ENCODE data around the gene RTP5. TPM values are rescaled to one million over a fixed set of nuclear protein-coding genes. Genes with fewer than 3 reads are reported as not detected.
A peak's percentile ranks its signal among the peaks of the same experiment; 100 is the strongest.

The RTP5 gene
- total RNA-seq, 1 donor from 2014 or later: 0.09 TPM

- H3K36me3 Mint-ChIP-seq (ENCODE audit: low read depth): peaks cover 7% of the 10 kb centered on the region
- H3K27me3 Mint-ChIP-seq (ENCODE audit: low read depth): no peaks in the 10 kb centered on the region
- no peak for DNase-seq (ENCODE audit: low spot score)
- peak overlapping the region; percentile 89 for H3K4me3 Mint-ChIP-seq (ENCODE audit: low read depth)
- peaks cover 18% of the 10 kb centered on the region for H3K4me1 Mint-ChIP-seq (ENCODE audit: low read depth)
- intact Hi-C loops (cut with micrococcal nuclease): no loop called here
- H3K9me3 Mint-ChIP-seq: no peaks in the 10 kb centered on the region
- H3K27ac Mint-ChIP-seq: peak overlapping the region; percentile 47
Measured at GRCh38 chr2:241882091-241882625, 12.6 kb downstream of the RTP5 start.

GRCh38 chr2:241884951-241885290, 15.4 kb downstream of the RTP5 start:
- no peaks in the 10 kb centered on the region for H3K27me3 Mint-ChIP-seq (ENCODE audit: low read depth)
- intact Hi-C loops (cut with micrococcal nuclease): no loop called here
- peaks cover 27% of the 10 kb centered on the region for H3K36me3 Mint-ChIP-seq (ENCODE audit: low read depth)
- no peak overlapping the region for H3K27ac Mint-ChIP-seq
- H3K9me3 Mint-ChIP-seq: peaks cover 4% of the 10 kb centered on the region
- H3K4me1 Mint-ChIP-seq (ENCODE audit: low read depth): peaks cover 21% of the 10 kb centered on the region
- DNase-seq (ENCODE audit: low spot score): no peak
- H3K4me3 Mint-ChIP-seq (ENCODE audit: low read depth): no peak overlapping the region

- H3K4me1 Mint-ChIP-seq (ENCODE audit: low read depth): peaks cover 20% of the 10 kb centered on the region
- H3K27me3 Mint-ChIP-seq (ENCODE audit: low read depth): no peaks in the 10 kb centered on the region
- H3K4me3 Mint-ChIP-seq (ENCODE audit: low read depth): no peak overlapping the region
- no peak for DNase-seq (ENCODE audit: low spot score)
- peaks cover 27% of the 10 kb centered on the region for H3K36me3 Mint-ChIP-seq (ENCODE audit: low read depth)
- peaks cover 4% of the 10 kb centered on the region for H3K9me3 Mint-ChIP-seq
- H3K27ac Mint-ChIP-seq: no peak overlapping the region
- intact Hi-C loops (cut with micrococcal nuclease): no loop called here
Measured at GRCh38 chr2:241885291-241885945, 15.9 kb downstream of the RTP5 start.

- no peaks in the 10 kb centered on the region for H3K27me3 Mint-ChIP-seq (ENCODE audit: low read depth)
- intact Hi-C loops (cut with micrococcal nuclease): no loop called here
- H3K9me3 Mint-ChIP-seq: peaks cover 4% of the 10 kb centered on the region
- peak overlapping the region; percentile 11 for H3K27ac Mint-ChIP-seq
- H3K4me1 Mint-ChIP-seq (ENCODE audit: low read depth): peaks cover 17% of the 10 kb centered on the region
- H3K36me3 Mint-ChIP-seq (ENCODE audit: low read depth): peaks cover 27% of the 10 kb centered on the region
- H3K4me3 Mint-ChIP-seq (ENCODE audit: low read depth): no peak overlapping the region
- DNase-seq (ENCODE audit: low spot score): no peak
Measured at GRCh38 chr2:241885946-241886643, 16.6 kb downstream of the RTP5 start.

GRCh38 chr2:241886840-241887447, 17.4 kb downstream of the RTP5 start:
- intact Hi-C loops (cut with micrococcal nuclease): no loop called here
- Mint-ChIP-seq H3K27me3 (ENCODE audit: low read depth) (no peaks in the 10 kb centered on the region), H3K4me3 (ENCODE audit: low read depth) (no peak overlapping the region), H3K36me3 (ENCODE audit: low read depth) (peaks cover 27% of the 10 kb centered on the region), H3K4me1 (ENCODE audit: low read depth) (peaks cover 15% of the 10 kb centered on the region), H3K9me3 (peaks cover 4% of the 10 kb centered on the region), H3K27ac (no peak overlapping the region)
- DNase-seq (ENCODE audit: low spot score): no peak

GRCh38 chr2:241887806-241888522, 18.4 kb downstream of the RTP5 start:
- H3K27me3 Mint-ChIP-seq (ENCODE audit: low read depth): no peaks in the 10 kb centered on the region
- no peak overlapping the region for H3K4me3 Mint-ChIP-seq (ENCODE audit: low read depth)
- peaks cover 27% of the 10 kb centered on the region for H3K36me3 Mint-ChIP-seq (ENCODE audit: low read depth)
- intact Hi-C loops (cut with micrococcal nuclease): no loop called here
- H3K27ac Mint-ChIP-seq: no peak overlapping the region
- H3K9me3 Mint-ChIP-seq: peaks cover 4% of the 10 kb centered on the region
- DNase-seq (ENCODE audit: low spot score): no peak
- peaks cover 6% of the 10 kb centered on the region for H3K4me1 Mint-ChIP-seq (ENCODE audit: low read depth)

GRCh38 chr2:241888641-241889040, 19.1 kb downstream of the RTP5 start:
- Mint-ChIP-seq H3K27ac (no peak overlapping the region), H3K9me3 (peaks cover 4% of the 10 kb centered on the region), H3K27me3 (ENCODE audit: low read depth) (no peaks in the 10 kb centered on the region), H3K36me3 (ENCODE audit: low read depth) (peaks cover 27% of the 10 kb centered on the region), H3K4me1 (ENCODE audit: low read depth) (peaks cover 4% of the 10 kb centered on the region), H3K4me3 (ENCODE audit: low read depth) (no peak overlapping the region)
- DNase-seq (ENCODE audit: low spot score): no peak
- intact Hi-C loops (cut with micrococcal nuclease): no loop called here

- no peak overlapping the region for H3K4me3 Mint-ChIP-seq (ENCODE audit: low read depth)
- DNase-seq (ENCODE audit: low spot score): no peak
- H3K36me3 Mint-ChIP-seq (ENCODE audit: low read depth): peaks cover 25% of the 10 kb centered on the region
- H3K9me3 Mint-ChIP-seq: peaks cover 4% of the 10 kb centered on the region
- no peak overlapping the region for H3K27ac Mint-ChIP-seq
- intact Hi-C loops (cut with micrococcal nuclease): no loop called here
- H3K27me3 Mint-ChIP-seq (ENCODE audit: low read depth): no peaks in the 10 kb centered on the region
- H3K4me1 Mint-ChIP-seq (ENCODE audit: low read depth): peaks cover 4% of the 10 kb centered on the region
Measured at GRCh38 chr2:241890524-241891235, 21.2 kb downstream of the RTP5 start.

- Mint-ChIP-seq H3K27me3 (ENCODE audit: low read depth) (peaks cover 2% of the 10 kb centered on the region), H3K27ac (no peak overlapping the region), H3K9me3 (peaks cover 4% of the 10 kb centered on the region), H3K36me3 (ENCODE audit: low read depth) (peaks cover 25% of the 10 kb centered on the region), H3K4me1 (ENCODE audit: low read depth) (peaks cover 4% of the 10 kb centered on the region), H3K4me3 (ENCODE audit: low read depth) (no peak overlapping the region)
- intact Hi-C loops (cut with micrococcal nuclease): no loop called here
- DNase-seq (ENCODE audit: low spot score): no peak
Measured at GRCh38 chr2:241891315-241891987, 21.9 kb downstream of the RTP5 start.

- peaks cover 2% of the 10 kb centered on the region for H3K27me3 Mint-ChIP-seq (ENCODE audit: low read depth)
- intact Hi-C loops (cut with micrococcal nuclease): no loop called here
- peaks cover 24% of the 10 kb centered on the region for H3K36me3 Mint-ChIP-seq (ENCODE audit: low read depth)
- DNase-seq (ENCODE audit: low spot score): no peak
- H3K9me3 Mint-ChIP-seq: peaks cover 4% of the 10 kb centered on the region
- H3K4me3 Mint-ChIP-seq (ENCODE audit: low read depth): no peak overlapping the region
- H3K27ac Mint-ChIP-seq: no peak overlapping the region
- H3K4me1 Mint-ChIP-seq (ENCODE audit: low read depth): peaks cover 4% of the 10 kb centered on the region
Measured at GRCh38 chr2:241891988-241892298, 22.4 kb downstream of the RTP5 start.

- Mint-ChIP-seq H3K27me3 (ENCODE audit: low read depth) (peaks cover 2% of the 10 kb centered on the region), H3K36me3 (ENCODE audit: low read depth) (peaks cover 19% of the 10 kb centered on the region), H3K27ac (no peak overlapping the region), H3K4me1 (ENCODE audit: low read depth) (peaks cover 4% of the 10 kb centered on the region), H3K9me3 (peaks cover 4% of the 10 kb centered on the region), H3K4me3 (ENCODE audit: low read depth) (no peak overlapping the region)
- intact Hi-C loops (cut with micrococcal nuclease): no loop called here
- DNase-seq (ENCODE audit: low spot score): no peak
Measured at GRCh38 chr2:241892299-241893137, 23.0 kb downstream of the RTP5 start.

All from activated T-helper 2 cell treated with anti-CD3 and anti-CD28 coated beads, Interferon-gamma antibody, Interleukin-2, Interleukin-4, amounts not matched to agents 10 μg/mL and 5 μg/mL and 100 μg/mL, durations not matched to agents 14 hours and 24 hours and 36 hours (primary cell).